Measurements from ENCODE around the gene NBAS. TPM values are rescaled to one million over a fixed set of nuclear protein-coding genes. Genes with fewer than 3 reads are reported as not detected.

NBAS gene
- total and polyA plus RNA-seq, 7 experiments from 2014 or later = 18.6 to 41.6 (median 32.7) TPM

DNA sequence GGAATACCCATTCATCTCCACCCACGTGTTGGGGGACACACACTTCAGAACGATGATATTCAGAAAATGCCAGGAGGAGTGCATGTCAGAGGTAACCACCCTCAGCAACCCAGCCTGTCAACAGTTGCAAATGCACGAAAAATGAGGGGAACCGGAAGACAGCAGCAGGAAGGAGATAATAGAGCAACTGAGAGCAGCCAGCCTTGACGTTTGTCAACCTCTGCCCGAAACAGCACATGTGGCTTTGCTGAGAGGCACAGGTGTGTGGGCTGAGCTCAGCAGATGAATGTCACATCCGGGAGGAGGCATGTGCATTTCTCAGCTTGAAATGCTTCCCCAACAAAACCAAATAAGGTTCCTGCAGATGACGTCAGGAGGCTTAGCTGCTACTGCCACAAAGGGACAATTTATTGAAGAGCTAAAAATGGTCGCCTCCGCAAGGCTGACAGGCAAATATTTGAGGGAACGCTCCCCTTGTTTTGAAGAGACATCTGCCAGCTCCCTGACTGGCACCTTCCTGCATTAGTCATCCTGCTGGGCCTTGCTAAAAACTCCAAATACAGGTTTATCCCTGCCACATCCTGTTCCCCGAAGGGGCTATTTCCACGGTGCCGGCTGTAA, 419.0 kb downstream of the NBAS start:
- peaks cover 0 to 8% (median 2%) of the 10 kb centered on the region in 11 donors for H3K9me3 Mint-ChIP-seq
- Histone ChIP-seq H3K4me1 (ENCODE audit: control insufficient read depth in 2 of 2, insufficient read depth in 2 of 2, low read length in 2 of 2) (peaks cover 13% of the 10 kb centered on the region in 2 donors), H3K4me3 (ENCODE audit: low read length) (peak overlapping the region; percentile 5), H3K27ac (ENCODE audit: low read depth, low read length) (peak overlapping the region; percentile 42), H3K36me3 (ENCODE audit: control insufficient read depth in 2 of 3, insufficient read depth in 3 of 3, low read length in 3 of 3) (no peaks in the 10 kb centered on the region), H3K27me3 (ENCODE audit: control insufficient read depth in 2 of 2, insufficient read depth in 2 of 2, low read length in 2 of 2) (no peaks in the 10 kb centered on the region), H3K9me3 (ENCODE audit: control insufficient read depth in 2 of 3, low read length in 3 of 3) (peaks cover 0 to 4% (median 0%) of the 10 kb centered on the region in 3 experiments)
- DNase-seq (peak in 8 of 9 donors; percentile 66 to 87 (median 78)), ATAC-seq (peak; percentile 97)
- intact Hi-C loops (cut with micrococcal nuclease) = loop anchor here (1.0 to 2.0 kb wide), 5 partner anchors 35 to 449 kb away; partner anchors contain the start of genes DDX1 (in 2 of the 2) and NBAS (in 1 of the 2)
- peak overlapping the region; percentile 30 to 82 (median 59) for H3K4me3 Mint-ChIP-seq
- CTCF ChIA-PET = no interaction called here
- peaks cover 8 to 26% (median 23%) of the 10 kb centered on the region in 7 donors for H3K4me1 Mint-ChIP-seq
- peaks cover 0 to 11% (median 3%) of the 10 kb centered on the region in 5 donors for H3K36me3 Mint-ChIP-seq
- peak overlapping the region; percentile 26 to 96 (median 90) for H3K27ac Mint-ChIP-seq
- H3K27me3 Mint-ChIP-seq = no peaks in the 10 kb centered on the region
- POLR2A ChIA-PET = interaction anchor here (0.7 kb wide), 1 partner anchor 388 kb away, joined by 3 read pairs; no protein-coding TSS in a partner anchor

DNA sequence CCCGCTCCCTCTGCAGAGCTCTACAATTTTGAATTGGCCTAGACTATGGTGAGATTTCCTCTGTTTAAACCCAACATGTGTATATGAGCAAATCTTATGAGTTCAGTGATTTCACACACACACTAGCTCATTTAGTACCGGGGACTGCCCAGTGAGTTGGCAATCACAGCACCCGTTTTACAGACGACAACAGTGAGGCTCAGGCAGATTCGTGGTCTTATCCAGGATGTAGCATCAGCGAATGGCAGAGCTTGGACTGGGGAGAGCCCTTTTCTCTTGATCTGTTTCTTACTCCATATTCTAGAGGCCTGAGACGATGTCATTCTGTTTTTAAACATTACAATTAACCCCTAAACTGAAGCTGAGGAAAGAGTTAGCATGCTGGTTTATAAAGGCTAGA, 419.9 kb downstream of the NBAS start:
- CTCF ChIA-PET = no interaction called here
- Histone ChIP-seq H3K4me1 (ENCODE audit: control insufficient read depth in 2 of 2, insufficient read depth in 2 of 2, low read length in 2 of 2) (peaks cover 13% of the 10 kb centered on the region in 2 donors), H3K36me3 (ENCODE audit: control insufficient read depth in 2 of 3, insufficient read depth in 3 of 3, low read length in 3 of 3) (no peaks in the 10 kb centered on the region), H3K4me3 (ENCODE audit: low read length) (no peak overlapping the region), H3K27ac (ENCODE audit: low read depth, low read length) (peak overlapping the region; percentile 42), H3K9me3 (ENCODE audit: control insufficient read depth in 2 of 3, low read length in 3 of 3) (peaks cover 0 to 4% (median 0%) of the 10 kb centered on the region in 3 experiments), H3K27me3 (ENCODE audit: control insufficient read depth in 2 of 2, insufficient read depth in 2 of 2, low read length in 2 of 2) (no peaks in the 10 kb centered on the region)
- Mint-ChIP-seq H3K4me1 (peaks cover 8 to 26% (median 23%) of the 10 kb centered on the region in 7 donors), H3K9me3 (peaks cover 0 to 9% (median 2%) of the 10 kb centered on the region in 11 donors), H3K4me3 (peak overlapping the region in 4 of 10 donors; percentile 50 to 66 (median 62)), H3K27me3 (no peaks in the 10 kb centered on the region), H3K27ac (peak overlapping the region in 8 of 9 donors; percentile 26 to 96 (median 82)), H3K36me3 (peaks cover 0 to 13% (median 6%) of the 10 kb centered on the region in 5 donors)
- DNase-seq (no peak), ATAC-seq (no peak)
- intact Hi-C loops (cut with micrococcal nuclease) = no loop called here
- POLR2A ChIA-PET = no interaction called here

DNA sequence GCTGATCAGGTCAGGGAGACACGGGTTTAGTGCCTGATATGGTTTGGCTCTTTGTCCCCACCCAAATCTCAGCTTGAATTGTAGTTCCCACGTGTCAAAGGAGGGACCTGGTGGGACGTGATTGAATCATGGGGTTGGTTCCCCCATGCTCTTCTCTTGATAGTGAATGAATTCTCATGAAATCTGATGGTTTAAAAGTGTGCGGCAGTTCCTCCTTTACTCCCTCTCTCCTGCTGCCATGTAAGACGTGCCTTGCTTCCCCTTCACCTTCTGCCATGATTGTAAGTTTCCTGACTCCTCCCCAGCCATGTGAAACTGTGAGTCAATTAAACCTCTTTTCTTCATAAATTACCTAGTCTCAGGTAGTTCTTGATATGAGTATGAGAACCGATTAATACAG, 424.5 kb downstream of the NBAS start:
- peaks cover 2% of the 10 kb centered on the region in 2 donors for H3K4me1 ChIP-seq (ENCODE audit: control insufficient read depth in 2 of 2, insufficient read depth in 2 of 2, low read length in 2 of 2)
- CTCF ChIA-PET = no interaction called here
- DNase-seq = no peak
- H3K27me3 ChIP-seq (ENCODE audit: control insufficient read depth in 2 of 2, insufficient read depth in 2 of 2, low read length in 2 of 2) = no peaks in the 10 kb centered on the region
- intact Hi-C loops (cut with micrococcal nuclease) = no loop called here
- Mint-ChIP-seq H3K9me3 (peaks cover 0 to 13% (median 2%) of the 10 kb centered on the region in 11 donors), H3K4me3 (no peak overlapping the region), H3K27me3 (peaks cover 0 to 10% (median 0%) of the 10 kb centered on the region in 5 donors), H3K4me1 (peaks cover 2 to 8% (median 6%) of the 10 kb centered on the region in 7 donors), H3K27ac (peak overlapping the region in 2 of 9 donors; percentile 28 to 65), H3K36me3 (peaks cover 0 to 14% (median 7%) of the 10 kb centered on the region in 5 donors)
- H3K9me3 ChIP-seq (ENCODE audit: control insufficient read depth in 2 of 3, low read length in 3 of 3) = peaks cover 0 to 4% (median 0%) of the 10 kb centered on the region in 3 experiments
- no peaks in the 10 kb centered on the region for H3K36me3 ChIP-seq (ENCODE audit: control insufficient read depth in 2 of 3, insufficient read depth in 3 of 3, low read length in 3 of 3)
- no peak overlapping the region for H3K27ac ChIP-seq (ENCODE audit: low read depth, low read length)
- ATAC-seq = no peak
- POLR2A ChIA-PET = no interaction called here
- no peak overlapping the region for H3K4me3 ChIP-seq (ENCODE audit: low read length)

DNA sequence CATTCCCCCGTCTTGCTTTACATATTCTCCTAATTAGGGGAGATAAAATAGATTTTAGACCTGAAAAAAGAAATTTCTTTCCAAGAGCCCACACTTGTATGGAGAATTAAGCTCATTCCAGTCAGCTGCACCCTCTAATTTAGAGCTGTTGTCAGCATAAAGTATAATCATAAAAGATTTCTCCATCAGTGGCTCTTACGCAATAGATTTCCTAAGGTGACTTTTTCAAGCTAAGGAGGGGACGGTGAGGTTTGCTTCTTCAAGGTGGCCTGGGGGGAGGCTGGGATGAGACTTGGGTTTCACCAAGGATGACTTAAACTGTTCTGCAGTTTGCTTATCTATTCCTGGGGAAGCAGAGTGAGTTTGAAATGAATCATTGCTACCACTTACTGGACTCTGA, 426.2 kb downstream of the NBAS start:
- peaks cover 0 to 8% (median 2%) of the 10 kb centered on the region in 11 donors for H3K9me3 Mint-ChIP-seq
- ATAC-seq (no peak), DNase-seq (no peak)
- peaks cover 0 to 10% (median 0%) of the 10 kb centered on the region in 5 donors for H3K27me3 Mint-ChIP-seq
- Histone ChIP-seq H3K4me3 (ENCODE audit: low read length) (no peak overlapping the region), H3K4me1 (ENCODE audit: control insufficient read depth in 2 of 2, insufficient read depth in 2 of 2, low read length in 2 of 2) (no peaks in the 10 kb centered on the region), H3K36me3 (ENCODE audit: control insufficient read depth in 2 of 3, insufficient read depth in 3 of 3, low read length in 3 of 3) (no peaks in the 10 kb centered on the region), H3K9me3 (ENCODE audit: control insufficient read depth in 2 of 3, low read length in 3 of 3) (peaks cover 0 to 4% (median 0%) of the 10 kb centered on the region in 3 experiments), H3K27me3 (ENCODE audit: control insufficient read depth in 2 of 2, insufficient read depth in 2 of 2, low read length in 2 of 2) (no peaks in the 10 kb centered on the region), H3K27ac (ENCODE audit: low read depth, low read length) (no peak overlapping the region)
- POLR2A ChIA-PET = no interaction called here
- intact Hi-C loops (cut with micrococcal nuclease) = no loop called here
- H3K27ac Mint-ChIP-seq = no peak overlapping the region
- peaks cover 0 to 2% (median 0%) of the 10 kb centered on the region in 7 donors for H3K4me1 Mint-ChIP-seq
- peaks cover 0 to 12% (median 7%) of the 10 kb centered on the region in 5 donors for H3K36me3 Mint-ChIP-seq
- CTCF ChIA-PET = interaction anchor here (0.8 kb wide), 1 partner anchor 28 kb away, joined by 3 read pairs; no protein-coding TSS in a partner anchor
- H3K4me3 Mint-ChIP-seq = no peak overlapping the region

DNA sequence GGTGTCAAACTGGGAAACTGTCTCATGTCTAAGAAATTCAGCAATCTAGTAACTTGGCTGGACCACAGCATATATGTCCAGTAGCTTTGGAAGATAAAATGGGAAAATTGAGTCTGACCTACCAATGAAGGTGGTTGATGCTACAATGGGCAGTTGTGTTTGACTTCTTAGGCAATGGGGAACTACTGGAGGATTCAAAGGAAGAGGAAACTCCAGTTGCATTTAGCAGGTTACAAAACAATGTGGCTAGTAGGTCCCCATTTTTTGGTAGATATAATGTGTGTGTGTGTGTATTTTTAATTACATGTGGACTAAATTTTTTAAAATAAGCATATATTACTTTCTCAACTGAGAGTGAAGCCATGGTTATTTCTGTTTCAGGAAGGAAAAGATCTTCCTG, 427.7 kb downstream of the NBAS start:
- H3K9me3 Mint-ChIP-seq = peaks cover 0 to 5% (median 0%) of the 10 kb centered on the region in 11 donors
- H3K36me3 ChIP-seq (ENCODE audit: control insufficient read depth in 2 of 3, insufficient read depth in 3 of 3, low read length in 3 of 3) = no peaks in the 10 kb centered on the region
- H3K27ac ChIP-seq (ENCODE audit: low read depth, low read length) = no peak overlapping the region
- H3K27ac Mint-ChIP-seq = no peak overlapping the region
- H3K36me3 Mint-ChIP-seq = peaks cover 0 to 9% (median 5%) of the 10 kb centered on the region in 5 donors
- no peak overlapping the region for H3K4me3 ChIP-seq (ENCODE audit: low read length)
- H3K4me3 Mint-ChIP-seq = no peak overlapping the region
- intact Hi-C loops (cut with micrococcal nuclease) = no loop called here
- no peaks in the 10 kb centered on the region for H3K27me3 ChIP-seq (ENCODE audit: control insufficient read depth in 2 of 2, insufficient read depth in 2 of 2, low read length in 2 of 2)
- H3K4me1 ChIP-seq (ENCODE audit: control insufficient read depth in 2 of 2, insufficient read depth in 2 of 2, low read length in 2 of 2) = no peaks in the 10 kb centered on the region
- peaks cover 0 to 10% (median 0%) of the 10 kb centered on the region in 5 donors for H3K27me3 Mint-ChIP-seq
- H3K4me1 Mint-ChIP-seq = peaks cover 0 to 3% (median 0%) of the 10 kb centered on the region in 7 donors
- no peak for ATAC-seq
- POLR2A ChIA-PET = no interaction called here
- CTCF ChIA-PET = no interaction called here
- no peak for DNase-seq
- H3K9me3 ChIP-seq (ENCODE audit: control insufficient read depth in 2 of 3, low read length in 3 of 3) = no peaks in the 10 kb centered on the region

DNA sequence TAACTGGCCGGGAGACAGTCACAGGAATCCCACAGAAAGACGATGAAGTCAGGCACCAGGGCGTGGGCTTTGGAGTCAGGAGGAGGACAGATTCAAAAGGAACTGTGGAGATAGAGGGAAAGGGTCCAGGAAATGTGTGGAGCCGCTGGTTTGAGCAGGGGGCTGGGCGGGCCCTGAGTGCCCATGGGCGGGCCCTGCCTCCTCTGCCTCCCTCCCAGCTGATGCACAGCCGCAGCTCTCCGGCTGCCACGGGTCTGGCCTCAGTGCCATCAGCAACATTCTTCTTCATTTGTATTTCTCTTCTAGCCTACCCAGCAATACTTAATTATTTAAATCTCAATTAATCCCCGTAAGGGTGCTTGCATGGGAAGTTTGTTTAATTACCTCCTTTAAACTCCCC, 432.3 kb downstream of the NBAS start:
- DNase-seq = no peak
- Mint-ChIP-seq H3K27ac (no peak overlapping the region), H3K4me1 (peaks cover 0 to 2% (median 0%) of the 10 kb centered on the region in 7 donors), H3K36me3 (peaks cover 0 to 8% (median 2%) of the 10 kb centered on the region in 5 donors), H3K27me3 (peaks cover 0 to 2% (median 0%) of the 10 kb centered on the region in 5 donors), H3K9me3 (peaks cover 0 to 11% (median 2%) of the 10 kb centered on the region in 11 donors), H3K4me3 (no peak overlapping the region)
- intact Hi-C loops (cut with micrococcal nuclease) = no loop called here
- Histone ChIP-seq H3K27ac (ENCODE audit: low read depth, low read length) (no peak overlapping the region), H3K4me3 (ENCODE audit: low read length) (no peak overlapping the region), H3K9me3 (ENCODE audit: control insufficient read depth in 2 of 3, low read length in 3 of 3) (no peaks in the 10 kb centered on the region), H3K36me3 (ENCODE audit: control insufficient read depth in 2 of 3, insufficient read depth in 3 of 3, low read length in 3 of 3) (no peaks in the 10 kb centered on the region), H3K4me1 (ENCODE audit: control insufficient read depth in 2 of 2, insufficient read depth in 2 of 2, low read length in 2 of 2) (no peaks in the 10 kb centered on the region), H3K27me3 (ENCODE audit: control insufficient read depth in 2 of 2, insufficient read depth in 2 of 2, low read length in 2 of 2) (no peaks in the 10 kb centered on the region)
- no peak for ATAC-seq
- ChIA-PET POLR2A (no interaction called here), CTCF (no interaction called here)
